AG04450 (cell line): ENCODE results near the gene SLC30A3. TPM values are rescaled to one million over a fixed set of nuclear protein-coding genes. Genes with fewer than 3 reads are reported as not detected.

ENCODE experiments used
- CTCF ChIA-PET: fragments of 300-600, 350-600 bp; formaldehyde crosslinking; extraction: SDS; loops from one replicate; lab custom pipeline; 2022; ENCODE audit warnings: antibody characterized with exemption, inconsistent platforms; lab: Charles Lee
- POLR2A ChIA-PET: fragments of 350-600 bp; formaldehyde crosslinking; extraction: SDS; loops from one replicate; lab custom pipeline; 2021; ENCODE audit warnings: antibody characterized with exemption, inconsistent platforms; lab: Yijun Ruan, JAX
- DNase-seq: peaks from one replicate; pipeline ENCODE4 v3.0.0-alpha.2; 2011; ENCODE audit warnings: low read depth, low spot score
- H3K27ac ChIP-seq: one replicate; pipeline ENCODE4 v1.5.1; 2012; ENCODE audit warnings: low read depth, low read length, control low read depth
- H3K27me3 ChIP-seq: one replicate; pipeline ENCODE4 v1.6.0; 2012; ENCODE audit warnings: low read length; ENCODE audit not compliant: control insufficient read depth, insufficient read depth
- H3K4me3 ChIP-seq: 2 replicates; pipeline ENCODE4 v1.5.1; 2011; ENCODE audit warnings: mild to moderate bottlenecking, low read depth, low read length, control low read depth
- H3K9me3 ChIP-seq: 2 replicates; pipeline ENCODE4 v1.5.1; 2012; ENCODE audit warnings: low read length; ENCODE audit not compliant: control insufficient read depth, insufficient read depth
- CTCF ChIP-seq: IDR thresholded peaks from 2 replicates; pipeline ENCODE4 v1.5.1; 2011; ENCODE audit warnings: low read depth, low read length, control low read depth, inconsistent platforms
- polyA plus RNA-seq: library from polyadenylated mRNA; depleted of rRNA; stranded (reverse); fragments of >200 nt; gene quantifications from 2 replicates; pipeline ENCODE4 v1.2.3, GENCODE V29; 2011

The SLC30A3 gene
- polyA plus RNA-seq, 1 experiment: 0.07 TPM

DNA sequence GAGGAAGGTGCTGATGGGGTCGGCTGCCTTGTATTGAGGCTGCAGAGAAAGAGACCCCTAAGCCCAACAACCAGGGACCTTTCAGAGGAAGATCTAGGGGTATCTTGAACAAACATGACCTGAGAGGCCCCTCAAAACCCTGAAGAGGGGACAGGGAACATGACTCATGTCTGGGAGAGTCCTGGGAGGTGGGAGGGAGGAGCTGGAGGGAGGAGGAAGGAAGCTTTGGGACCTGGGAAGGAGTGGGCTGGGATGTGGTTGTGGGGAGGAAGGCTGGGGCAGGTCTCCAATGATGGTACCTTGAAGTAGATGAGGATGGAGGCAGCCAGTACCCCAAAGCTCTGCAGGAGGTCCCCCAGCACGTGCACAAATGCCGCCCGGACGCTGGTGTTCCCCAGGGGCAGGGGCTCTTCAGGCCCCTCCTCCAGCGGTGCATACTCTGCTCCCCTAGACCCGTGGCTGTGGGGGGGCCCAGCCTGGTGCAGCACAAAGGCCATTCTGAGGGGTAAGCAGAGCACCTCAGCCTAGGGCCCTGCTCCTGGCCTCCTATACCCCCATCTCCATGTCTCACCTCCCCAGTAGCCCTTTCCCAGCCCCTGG is 5.9 kb downstream of the SLC30A3 start:
- POLR2A ChIA-PET: no interaction called here
- TF ChIP-seq CTCF: no peak
- H3K9me3 ChIP-seq: no peaks in the 10 kb centered on the region
- peaks cover 36% of the 10 kb centered on the region for H3K27me3 ChIP-seq
- CTCF ChIA-PET: interaction anchor here (0.6 to 1.3 kb wide), 3 partner anchors 15 to 46 kb away, joined by 3 to 8 read pairs (median 4); no protein-coding TSS in a partner anchor
- no peak overlapping the region for H3K4me3 ChIP-seq
- DNase-seq: no peak
- H3K27ac ChIP-seq: no peak overlapping the region

- ChIA-PET POLR2A (no interaction called here), CTCF (interaction anchor here (0.8 to 1.6 kb wide), 3 partner anchors 10 to 122 kb away, joined by 4 to 15 read pairs (median 6); no protein-coding TSS in a partner anchor)
- peaks cover 30% of the 10 kb centered on the region for H3K27me3 ChIP-seq
- no peak for DNase-seq
- no peak overlapping the region for H3K27ac ChIP-seq
- no peak for TF ChIP-seq CTCF
- H3K9me3 ChIP-seq: no peaks in the 10 kb centered on the region
- H3K4me3 ChIP-seq: no peak overlapping the region
Measured at GRCh38 chr2:27255660-27256059, 7.2 kb downstream of the SLC30A3 start.

GRCh38 chr2:27255187-27255586 is 7.7 kb downstream of the SLC30A3 start:
- DNase-seq: no peak
- POLR2A ChIA-PET: no interaction called here
- peaks cover 30% of the 10 kb centered on the region for H3K27me3 ChIP-seq
- CTCF ChIA-PET: interaction anchor here (0.8 to 1.6 kb wide), 3 partner anchors 10 to 122 kb away, joined by 4 to 15 read pairs (median 6); no protein-coding TSS in a partner anchor
- H3K9me3 ChIP-seq: no peaks in the 10 kb centered on the region
- H3K27ac ChIP-seq: no peak overlapping the region
- TF ChIP-seq CTCF: no peak
- no peak overlapping the region for H3K4me3 ChIP-seq

DNA sequence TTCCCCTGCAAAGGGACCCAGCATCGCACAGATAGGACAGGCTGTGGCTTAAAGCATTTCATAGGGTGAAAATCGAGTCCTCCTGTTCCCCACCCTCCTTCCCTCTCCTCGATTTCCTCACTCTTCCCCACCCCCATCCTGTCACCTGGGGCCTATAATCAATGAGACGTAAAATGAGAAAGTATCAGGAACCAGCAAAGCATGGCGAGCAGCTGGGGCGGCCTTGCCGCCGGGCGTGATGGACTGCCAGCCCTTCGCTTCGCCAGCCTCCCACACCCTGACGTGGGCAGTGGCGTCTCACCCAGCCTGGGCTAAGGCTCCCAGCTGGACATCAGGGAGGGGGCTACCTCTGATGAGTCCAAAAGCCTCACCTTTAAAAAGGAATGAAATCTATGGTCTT is 11.1 kb downstream of the SLC30A3 start:
- CTCF ChIA-PET: interaction anchor here (1.3 to 5.1 kb wide), 4 partner anchors 15 to 73 kb away, joined by 4 to 53 read pairs (median 24); no protein-coding TSS in a partner anchor
- H3K9me3 ChIP-seq: no peaks in the 10 kb centered on the region
- peaks cover 18% of the 10 kb centered on the region for H3K27me3 ChIP-seq
- H3K27ac ChIP-seq: no peak overlapping the region
- H3K4me3 ChIP-seq: no peak overlapping the region
- TF ChIP-seq CTCF: no peak
- POLR2A ChIA-PET: no interaction called here
- no peak for DNase-seq

GRCh38 chr2:27250652-27251379 is 12.0 kb downstream of the SLC30A3 start:
- no peak for DNase-seq
- CTCF ChIA-PET: interaction anchor here (0.6 to 5.1 kb wide), 5 partner anchors 14 to 240 kb away, joined by 3 to 53 read pairs (median 7); no protein-coding TSS in a partner anchor

More at GRCh38 chr2:27250652-27251379, 12.0 kb downstream of the SLC30A3 start:
- POLR2A ChIA-PET: no interaction called here
- Histone ChIP-seq H3K9me3 (no peaks in the 10 kb centered on the region), H3K4me3 (no peak overlapping the region), H3K27me3 (peaks cover 15% of the 10 kb centered on the region), H3K27ac (peak overlapping the region; percentile 11)
- no peak for TF ChIP-seq CTCF
